HCT116 (cell line): Measurements from ENCODE around the gene GPR17. TPM values are rescaled to one million over a fixed set of nuclear protein-coding genes. Genes with fewer than 3 reads are reported as not detected.

Experiments used
- ATAC-seq: fragments of 200-7000 bp; cut with Tn5 transposase; 2 replicates; pipeline ENCODE4 v1.9.1; 2020; ENCODE audit warnings: mild to moderate bottlenecking, moderate library complexity
- BruUV-seq: library from RNA; stranded (reverse); fragments of 400-500 nt; replicated peaks from 2 replicates; lab custom pipeline; 2021; lab: Mats Ljungman, UMichigan
- CTCF ChIA-PET: fragments of 300-600 bp; sonication (Branson Sonifier 250); formaldehyde crosslinking; loops from one replicate; lab custom pipeline; 2021; ENCODE audit warnings: antibody characterized with exemption; lab: Charles Lee
- POLR2A ChIA-PET: fragments of 300-600, 350-600 bp; sonication (Branson Sonifier 250); formaldehyde crosslinking; loops from one replicate; lab custom pipeline; 2021; ENCODE audit warnings: antibody characterized with exemption; lab: Charles Lee
- RAD21 ChIA-PET, 2 experiments: fragments of 300-600 bp; sonication (Branson Sonifier 250); formaldehyde crosslinking; loops; one replicate each; lab custom pipeline; 2023; ENCODE audit warnings: low total read pairs in 2 of 2; ENCODE audit not compliant: uncharacterized antibody in 2 of 2, unreplicated experiment in 2 of 2, low non-redundant PET in 1 of 2; lab: Charles Lee
- DNase-seq: peaks from one replicate; pipeline ENCODE4 v3.0.0-alpha.2; 2010; ENCODE audit warnings: low read depth, low spot score
- H2AFZ ChIP-seq: fragments of 200-600 bp; shearing (Covaris generic), sonication (generic); 2 replicates; pipeline ENCODE4 v1.6.1; 2017; ENCODE audit warnings: low read depth, mixed run types, mixed read lengths, antibody characterized with exemption, low read length; ENCODE audit not compliant: poor library complexity, severe bottlenecking
- H3K27ac ChIP-seq: 2 replicates; pipeline ENCODE4 v1.5.1; 2012; ENCODE audit warnings: low read depth, low read length
- H3K27me3 ChIP-seq: fragments of 200-600 bp; sonication (generic); 2 replicates; pipeline ENCODE4 v1.6.1; 2016; ENCODE audit warnings: mixed run types, low read length, mixed read lengths; ENCODE audit not compliant: insufficient read depth
- H3K36me3 ChIP-seq, 2 experiments: fragments of 200-500 bp in 1 of 2; fragments of 200-600 bp in 1 of 2; sonication (Bioruptor generic) in 1 of 2; sonication (generic) in 1 of 2; 2 replicates each; pipeline versions ENCODE4 v1.5.1 to v1.6.1; 2014 to 2016; ENCODE audit warnings: low read length in 2 of 2, inconsistent platforms in 1 of 2, mixed read lengths in 1 of 2, mixed run types in 1 of 2; ENCODE audit not compliant: insufficient read depth in 2 of 2, control insufficient read depth in 1 of 2
- H3K4me1 ChIP-seq, 2 experiments: fragments of 200-600 bp in 1 of 2; sonication (generic) in 1 of 2; 2 replicates each; pipeline versions ENCODE4 v1.5.1 to v1.6.1; 2012 to 2017; ENCODE audit warnings: low read length in 2 of 2, inconsistent platforms in 1 of 2, mild to moderate bottlenecking in 1 of 2, mixed read lengths in 1 of 2, mixed run types in 1 of 2, moderate library complexity in 1 of 2; ENCODE audit not compliant: insufficient read depth in 2 of 2, control insufficient read depth in 1 of 2
- H3K4me2 ChIP-seq: fragments of 200-600 bp; sonication (generic); 2 replicates; pipeline ENCODE4 v1.6.1; 2017; ENCODE audit warnings: mixed run types, low read length, mixed read lengths
- H3K4me3 ChIP-seq, 2 experiments: fragments of 200-600 bp in 1 of 2; sonication (generic) in 1 of 2; replicated peaks in 1 of 2; 2 replicates each; pipeline ENCODE4 v1.5.1; 2011 to 2016; ENCODE audit warnings: low read length in 2 of 2, control low read depth in 1 of 2, low read depth in 1 of 2, mild to moderate bottlenecking in 1 of 2, mixed read lengths in 1 of 2, mixed run types in 1 of 2
- H3K79me2 ChIP-seq: fragments of 200-600 bp; sonication (generic); 2 replicates; pipeline ENCODE4 v1.6.1; 2017; ENCODE audit warnings: mild to moderate bottlenecking, mixed run types, low read length, moderate library complexity, mixed read lengths; ENCODE audit not compliant: insufficient read depth
- H3K9ac ChIP-seq: fragments of 200-600 bp; sonication (generic); 2 replicates; pipeline ENCODE4 v1.6.1; 2016; ENCODE audit warnings: low read length, mixed read lengths
- H3K9me2 ChIP-seq: fragments of 200-600 bp; sonication (generic), shearing (Covaris generic); 2 replicates; pipeline ENCODE4 v1.6.1; 2017; ENCODE audit warnings: mixed run types, mild to moderate bottlenecking, moderate library complexity; ENCODE audit not compliant: insufficient read depth
- H3K9me3 ChIP-seq, 2 experiments: fragments of 200-500 bp in 1 of 2; fragments of 200-600 bp in 1 of 2; sonication (Bioruptor generic) in 1 of 2; sonication (generic) in 1 of 2; 2 replicates each; pipeline ENCODE4 v1.6.1; 2014 to 2017; ENCODE audit warnings: low read length in 2 of 2, mixed read lengths in 2 of 2, inconsistent platforms in 1 of 2, low read depth in 1 of 2, mild to moderate bottlenecking in 1 of 2, mixed run types in 1 of 2, moderate library complexity in 1 of 2; ENCODE audit not compliant: control insufficient read depth in 1 of 2, insufficient read depth in 1 of 2
- H4K20me1 ChIP-seq: fragments of 200-600 bp; sonication (generic), shearing (Covaris generic); 2 replicates; pipeline ENCODE4 v1.6.1; 2017; ENCODE audit warnings: mixed run types, mild to moderate bottlenecking, moderate library complexity; ENCODE audit not compliant: insufficient read depth
- ATF3 ChIP-seq: IDR thresholded peaks from 2 replicates; pipeline ENCODE4 v1.6.1; 2012
- CBX3 ChIP-seq: IDR thresholded peaks from 2 replicates; pipeline ENCODE4 v1.6.1; 2012; ENCODE audit warnings: low read depth
- CEBPB ChIP-seq: IDR thresholded peaks from 2 replicates; pipeline ENCODE4 v1.6.1; 2012; ENCODE audit warnings: low read depth
- CTCF ChIP-seq, 3 experiments: fragments of 200-600 bp in 1 of 3; sonication (generic) in 1 of 3; IDR thresholded peaks in 2 of 3; conservative IDR thresholded peaks in 1 of 3; 2 replicates each; pipeline ENCODE4 v1.5.1; 2012 to 2017; ENCODE audit warnings: low read depth in 2 of 3, low read length in 2 of 3, antibody characterized with exemption in 1 of 3, borderline replicate concordance in 1 of 3, control low read depth in 1 of 3, mild to moderate bottlenecking in 1 of 3, mixed read lengths in 1 of 3, mixed run types in 1 of 3, moderate library complexity in 1 of 3; ENCODE audit not compliant: insufficient read depth in 1 of 3
- ELF1 ChIP-seq: IDR thresholded peaks from 2 replicates; pipeline ENCODE4 v1.6.1; 2012; ENCODE audit warnings: low read depth, borderline replicate concordance
- EZH2phosphoT487 ChIP-seq: fragments of 200-600 bp; IDR thresholded peaks from 2 replicates; pipeline ENCODE4 v1.6.1; 2018; ENCODE audit warnings: antibody characterized with exemption, borderline replicate concordance
- FOSL1 ChIP-seq: IDR thresholded peaks from 2 replicates; pipeline ENCODE4 v1.6.1; 2012; ENCODE audit warnings: low read depth
- JUND ChIP-seq: IDR thresholded peaks from 2 replicates; pipeline ENCODE4 v1.6.1; 2012
- POLR2AphosphoS5 ChIP-seq: IDR thresholded peaks from 2 replicates; pipeline ENCODE4 v1.6.1; 2011; ENCODE audit warnings: mild to moderate bottlenecking, low read depth, low read length, moderate library complexity
- RAD21 ChIP-seq: IDR thresholded peaks from 2 replicates; pipeline ENCODE4 v1.6.1; 2012; ENCODE audit warnings: low read depth, mild to moderate bottlenecking
- SIN3A ChIP-seq: IDR thresholded peaks from 2 replicates; pipeline ENCODE4 v1.6.1; 2012; ENCODE audit warnings: low read depth
- YY1 ChIP-seq: IDR thresholded peaks from 2 replicates; pipeline ENCODE4 v1.6.1; 2011; ENCODE audit warnings: low read length, low read depth, moderate library complexity, mild to moderate bottlenecking; ENCODE audit not compliant: insufficient replicate concordance; ENCODE audit errors: extremely low read depth
- ZBTB33 ChIP-seq: IDR thresholded peaks from 2 replicates; pipeline ENCODE4 v1.6.1; 2011; ENCODE audit warnings: mild to moderate bottlenecking, low read length, moderate library complexity; ENCODE audit not compliant: insufficient replicate concordance; ENCODE audit errors: extremely low read depth
- ZFX ChIP-seq: fragments of 450-650 bp; IDR thresholded peaks from 2 replicates; pipeline ENCODE4 v1.6.1; 2017
- intact Hi-C: fragments of 100-400 bp; cut with micrococcal nuclease; formaldehyde crosslinking; loops from 2 replicates; pipeline ENCODE4 v1.10.0; 2022
- total RNA-seq: library from RNA; stranded (reverse); gene quantifications from one replicate; pipeline ENCODE4 v1.2.1, GENCODE V29; 2021; ENCODE audit not compliant: unreplicated experiment

The GPR17 gene
- total RNA-seq, 1 experiment from 2014 or later = not detected

DNA sequence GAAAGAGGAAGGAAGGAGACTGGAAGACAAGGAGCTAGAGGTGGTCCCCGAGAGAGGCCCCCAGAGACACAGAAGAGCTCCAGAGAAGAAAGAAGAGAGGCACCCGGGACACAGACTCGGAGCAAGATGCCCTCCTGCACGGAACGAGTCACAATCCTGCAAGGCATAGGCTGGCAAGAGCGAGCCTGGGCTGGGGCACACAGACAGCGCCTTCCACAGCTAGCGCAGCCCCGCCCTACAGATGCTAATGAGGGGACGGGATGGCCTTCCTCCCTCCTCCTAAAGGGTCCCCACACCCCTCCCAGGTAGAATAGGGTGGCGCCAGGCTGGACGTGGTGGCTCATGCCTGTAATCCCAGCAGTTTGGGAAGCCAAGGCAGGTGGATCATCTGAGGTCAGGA is 19.8 kb upstream of the GPR17 start:
- Histone ChIP-seq H3K79me2 (no peaks in the 10 kb centered on the region), H3K4me2 (no peak overlapping the region), H2AFZ (no peak overlapping the region), H3K27ac (no peak overlapping the region), H3K9ac (no peak overlapping the region)
- ChIA-PET RAD21 (no interaction called here), POLR2A (no interaction called here)
- intact Hi-C loops = no loop called here
- BruUV-seq = no TSS peak
- no peak for TF ChIP-seq ZFX
- TF ChIP-seq POLR2AphosphoS5 = no peak
- TF ChIP-seq CBX3 = no peak
- TF ChIP-seq CEBPB = no peak
- TF ChIP-seq JUND = no peak
- no peak for TF ChIP-seq YY1
- TF ChIP-seq EZH2phosphoT487 = no peak
- TF ChIP-seq RAD21 = no peak
- no peak for TF ChIP-seq ELF1
- no peak for TF ChIP-seq ZBTB33
- no peak for TF ChIP-seq FOSL1
- TF ChIP-seq SIN3A = no peak
- TF ChIP-seq ATF3 = no peak
- TF ChIP-seq CTCF (IDR thresholded peaks at IDR 0.05 in 2 of 3, conservative IDR thresholded peaks at IDR 0.05 in 1 of 3; ENCODE audit: borderline replicate concordance in 1 of 3, insufficient read depth in 1 of 3, low read depth in 2 of 3, low read length in 2 of 3) = no peak
- TF ChIP-seq, all 23 proteins: peak for 0
- no peak overlapping the region for H3K4me3 ChIP-seq
- no peaks in the 10 kb centered on the region for H3K9me3 ChIP-seq
- CTCF ChIA-PET = no interaction called here
- no peaks in the 10 kb centered on the region for H3K27me3 ChIP-seq
- H3K4me1 ChIP-seq = peaks cover 0 to 20% of the 10 kb centered on the region in 2 experiments; a peak in 2 of 4 replicates
- no peaks in the 10 kb centered on the region for H3K36me3 ChIP-seq
- DNase-seq = no peak
- no peak for ATAC-seq
- no peaks in the 10 kb centered on the region for H4K20me1 ChIP-seq
- H3K9me2 ChIP-seq = no peaks in the 10 kb centered on the region
